HCT116 (cell line): Measurements from ENCODE around the gene EPS8L2. TPM values are rescaled to one million over a fixed set of nuclear protein-coding genes. Genes with fewer than 3 reads are reported as not detected.

Experiments used
- ATAC-seq: fragments of 200-7000 bp; cut with Tn5 transposase; 2 replicates; pipeline ENCODE4 v1.9.1; 2020; ENCODE audit warnings: mild to moderate bottlenecking, moderate library complexity
- BruUV-seq: library from RNA; stranded (reverse); fragments of 400-500 nt; replicated peaks from 2 replicates; lab custom pipeline; 2021; lab: Mats Ljungman, UMichigan
- CTCF ChIA-PET: fragments of 300-600 bp; sonication (Branson Sonifier 250); formaldehyde crosslinking; loops from one replicate; lab custom pipeline; 2021; ENCODE audit warnings: antibody characterized with exemption; lab: Charles Lee
- POLR2A ChIA-PET: fragments of 300-600, 350-600 bp; sonication (Branson Sonifier 250); formaldehyde crosslinking; loops from one replicate; lab custom pipeline; 2021; ENCODE audit warnings: antibody characterized with exemption; lab: Charles Lee
- RAD21 ChIA-PET, 2 experiments: fragments of 300-600 bp; sonication (Branson Sonifier 250); formaldehyde crosslinking; loops; one replicate each; lab custom pipeline; 2023; ENCODE audit warnings: low total read pairs in 2 of 2; ENCODE audit not compliant: uncharacterized antibody in 2 of 2, unreplicated experiment in 2 of 2, low non-redundant PET in 1 of 2; lab: Charles Lee
- DNase-seq: peaks from one replicate; pipeline ENCODE4 v3.0.0-alpha.2; 2010; ENCODE audit warnings: low read depth, low spot score
- H2AFZ ChIP-seq: fragments of 200-600 bp; shearing (Covaris generic), sonication (generic); 2 replicates; pipeline ENCODE4 v1.6.1; 2017; ENCODE audit warnings: low read depth, mixed run types, mixed read lengths, antibody characterized with exemption, low read length; ENCODE audit not compliant: poor library complexity, severe bottlenecking
- H3K27ac ChIP-seq: 2 replicates; pipeline ENCODE4 v1.5.1; 2012; ENCODE audit warnings: low read depth, low read length
- H3K27me3 ChIP-seq: fragments of 200-600 bp; sonication (generic); 2 replicates; pipeline ENCODE4 v1.6.1; 2016; ENCODE audit warnings: mixed run types, low read length, mixed read lengths; ENCODE audit not compliant: insufficient read depth
- H3K36me3 ChIP-seq, 2 experiments: fragments of 200-500 bp in 1 of 2; fragments of 200-600 bp in 1 of 2; sonication (Bioruptor generic) in 1 of 2; sonication (generic) in 1 of 2; 2 replicates each; pipeline versions ENCODE4 v1.5.1 to v1.6.1; 2014 to 2016; ENCODE audit warnings: low read length in 2 of 2, inconsistent platforms in 1 of 2, mixed read lengths in 1 of 2, mixed run types in 1 of 2; ENCODE audit not compliant: insufficient read depth in 2 of 2, control insufficient read depth in 1 of 2
- H3K4me1 ChIP-seq, 2 experiments: fragments of 200-600 bp in 1 of 2; sonication (generic) in 1 of 2; 2 replicates each; pipeline versions ENCODE4 v1.5.1 to v1.6.1; 2012 to 2017; ENCODE audit warnings: low read length in 2 of 2, inconsistent platforms in 1 of 2, mild to moderate bottlenecking in 1 of 2, mixed read lengths in 1 of 2, mixed run types in 1 of 2, moderate library complexity in 1 of 2; ENCODE audit not compliant: insufficient read depth in 2 of 2, control insufficient read depth in 1 of 2
- H3K4me2 ChIP-seq: fragments of 200-600 bp; sonication (generic); 2 replicates; pipeline ENCODE4 v1.6.1; 2017; ENCODE audit warnings: mixed run types, low read length, mixed read lengths
- H3K4me3 ChIP-seq, 2 experiments: fragments of 200-600 bp in 1 of 2; sonication (generic) in 1 of 2; replicated peaks in 1 of 2; 2 replicates each; pipeline ENCODE4 v1.5.1; 2011 to 2016; ENCODE audit warnings: low read length in 2 of 2, control low read depth in 1 of 2, low read depth in 1 of 2, mild to moderate bottlenecking in 1 of 2, mixed read lengths in 1 of 2, mixed run types in 1 of 2
- H3K79me2 ChIP-seq: fragments of 200-600 bp; sonication (generic); 2 replicates; pipeline ENCODE4 v1.6.1; 2017; ENCODE audit warnings: mild to moderate bottlenecking, mixed run types, low read length, moderate library complexity, mixed read lengths; ENCODE audit not compliant: insufficient read depth
- H3K9ac ChIP-seq: fragments of 200-600 bp; sonication (generic); 2 replicates; pipeline ENCODE4 v1.6.1; 2016; ENCODE audit warnings: low read length, mixed read lengths
- H3K9me2 ChIP-seq: fragments of 200-600 bp; sonication (generic), shearing (Covaris generic); 2 replicates; pipeline ENCODE4 v1.6.1; 2017; ENCODE audit warnings: mixed run types, mild to moderate bottlenecking, moderate library complexity; ENCODE audit not compliant: insufficient read depth
- H3K9me3 ChIP-seq, 2 experiments: fragments of 200-500 bp in 1 of 2; fragments of 200-600 bp in 1 of 2; sonication (Bioruptor generic) in 1 of 2; sonication (generic) in 1 of 2; 2 replicates each; pipeline ENCODE4 v1.6.1; 2014 to 2017; ENCODE audit warnings: low read length in 2 of 2, mixed read lengths in 2 of 2, inconsistent platforms in 1 of 2, low read depth in 1 of 2, mild to moderate bottlenecking in 1 of 2, mixed run types in 1 of 2, moderate library complexity in 1 of 2; ENCODE audit not compliant: control insufficient read depth in 1 of 2, insufficient read depth in 1 of 2
- H4K20me1 ChIP-seq: fragments of 200-600 bp; sonication (generic), shearing (Covaris generic); 2 replicates; pipeline ENCODE4 v1.6.1; 2017; ENCODE audit warnings: mixed run types, mild to moderate bottlenecking, moderate library complexity; ENCODE audit not compliant: insufficient read depth
- CBX3 ChIP-seq: IDR thresholded peaks from 2 replicates; pipeline ENCODE4 v1.6.1; 2012; ENCODE audit warnings: low read depth
- CEBPB ChIP-seq: IDR thresholded peaks from 2 replicates; pipeline ENCODE4 v1.6.1; 2012; ENCODE audit warnings: low read depth
- ELF1 ChIP-seq: IDR thresholded peaks from 2 replicates; pipeline ENCODE4 v1.6.1; 2012; ENCODE audit warnings: low read depth, borderline replicate concordance
- EZH2phosphoT487 ChIP-seq: fragments of 200-600 bp; IDR thresholded peaks from 2 replicates; pipeline ENCODE4 v1.6.1; 2018; ENCODE audit warnings: antibody characterized with exemption, borderline replicate concordance
- POLR2A ChIP-seq: IDR thresholded peaks from 2 replicates; pipeline ENCODE4 v1.7.0; 2011; ENCODE audit warnings: borderline replicate concordance; ENCODE audit not compliant: insufficient read depth, insufficient read length; ENCODE audit errors: extremely low read depth
- POLR2AphosphoS5 ChIP-seq: IDR thresholded peaks from 2 replicates; pipeline ENCODE4 v1.6.1; 2011; ENCODE audit warnings: mild to moderate bottlenecking, low read depth, low read length, moderate library complexity
- SIN3A ChIP-seq: IDR thresholded peaks from 2 replicates; pipeline ENCODE4 v1.6.1; 2012; ENCODE audit warnings: low read depth
- TCF7L2 ChIP-seq: IDR thresholded peaks from 2 replicates; pipeline ENCODE4 v1.7.0; 2011; ENCODE audit warnings: borderline replicate concordance, inconsistent platforms; ENCODE audit not compliant: insufficient read depth, insufficient read length; ENCODE audit errors: extremely low read depth
- YY1 ChIP-seq: IDR thresholded peaks from 2 replicates; pipeline ENCODE4 v1.6.1; 2011; ENCODE audit warnings: low read length, low read depth, moderate library complexity, mild to moderate bottlenecking; ENCODE audit not compliant: insufficient replicate concordance; ENCODE audit errors: extremely low read depth
- intact Hi-C: fragments of 100-400 bp; cut with micrococcal nuclease; formaldehyde crosslinking; loops from 2 replicates; pipeline ENCODE4 v1.10.0; 2022
- total RNA-seq: library from RNA; stranded (reverse); gene quantifications from one replicate; pipeline ENCODE4 v1.2.1, GENCODE V29; 2021; ENCODE audit not compliant: unreplicated experiment
- TF ChIP-seq, protein P1 (sequence below): IDR thresholded peaks from 2 replicates; pipeline ENCODE4 v1.6.1; 2012; ENCODE audit warnings: low read depth
- TF ChIP-seq, protein P2 (sequence below): IDR thresholded peaks from 2 replicates; pipeline ENCODE4 v1.6.1; 2011; ENCODE audit warnings: mild to moderate bottlenecking, low read length, moderate library complexity; ENCODE audit not compliant: insufficient replicate concordance; ENCODE audit errors: extremely low read depth
- TF ChIP-seq, protein P3 (sequence below): IDR thresholded peaks from 2 replicates; pipeline ENCODE4 v1.6.1; 2012
- TF ChIP-seq, protein P4 (sequence below): IDR thresholded peaks from 2 replicates; pipeline ENCODE4 v1.6.1; 2012

The EPS8L2 gene
- total RNA-seq, 1 experiment from 2014 or later: 157 TPM

DNA sequence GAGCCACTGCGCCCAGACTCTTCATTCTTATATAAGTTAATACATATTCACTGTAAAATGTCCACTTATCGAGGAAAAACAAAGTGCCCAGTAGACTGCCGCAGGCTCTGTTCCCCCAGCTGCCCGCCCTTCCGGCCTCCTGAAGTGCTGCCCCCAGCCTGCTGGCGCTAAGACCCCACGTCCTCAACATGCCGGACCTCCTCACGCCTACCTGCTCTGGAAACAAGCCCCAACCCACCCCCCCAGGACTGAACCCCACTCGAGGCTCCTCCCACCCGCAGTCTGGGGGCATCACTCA, 70.2 kb downstream of the EPS8L2 start (continued):
- TF ChIP-seq, protein P1, sequence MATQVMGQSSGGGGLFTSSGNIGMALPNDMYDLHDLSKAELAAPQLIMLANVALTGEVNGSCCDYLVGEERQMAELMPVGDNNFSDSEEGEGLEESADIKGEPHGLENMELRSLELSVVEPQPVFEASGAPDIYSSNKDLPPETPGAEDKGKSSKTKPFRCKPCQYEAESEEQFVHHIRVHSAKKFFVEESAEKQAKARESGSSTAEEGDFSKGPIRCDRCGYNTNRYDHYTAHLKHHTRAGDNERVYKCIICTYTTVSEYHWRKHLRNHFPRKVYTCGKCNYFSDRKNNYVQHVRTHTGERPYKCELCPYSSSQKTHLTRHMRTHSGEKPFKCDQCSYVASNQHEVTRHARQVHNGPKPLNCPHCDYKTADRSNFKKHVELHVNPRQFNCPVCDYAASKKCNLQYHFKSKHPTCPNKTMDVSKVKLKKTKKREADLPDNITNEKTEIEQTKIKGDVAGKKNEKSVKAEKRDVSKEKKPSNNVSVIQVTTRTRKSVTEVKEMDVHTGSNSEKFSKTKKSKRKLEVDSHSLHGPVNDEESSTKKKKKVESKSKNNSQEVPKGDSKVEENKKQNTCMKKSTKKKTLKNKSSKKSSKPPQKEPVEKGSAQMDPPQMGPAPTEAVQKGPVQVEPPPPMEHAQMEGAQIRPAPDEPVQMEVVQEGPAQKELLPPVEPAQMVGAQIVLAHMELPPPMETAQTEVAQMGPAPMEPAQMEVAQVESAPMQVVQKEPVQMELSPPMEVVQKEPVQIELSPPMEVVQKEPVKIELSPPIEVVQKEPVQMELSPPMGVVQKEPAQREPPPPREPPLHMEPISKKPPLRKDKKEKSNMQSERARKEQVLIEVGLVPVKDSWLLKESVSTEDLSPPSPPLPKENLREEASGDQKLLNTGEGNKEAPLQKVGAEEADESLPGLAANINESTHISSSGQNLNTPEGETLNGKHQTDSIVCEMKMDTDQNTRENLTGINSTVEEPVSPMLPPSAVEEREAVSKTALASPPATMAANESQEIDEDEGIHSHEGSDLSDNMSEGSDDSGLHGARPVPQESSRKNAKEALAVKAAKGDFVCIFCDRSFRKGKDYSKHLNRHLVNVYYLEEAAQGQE: no peak
- no peak for TF ChIP-seq YY1

DNA sequence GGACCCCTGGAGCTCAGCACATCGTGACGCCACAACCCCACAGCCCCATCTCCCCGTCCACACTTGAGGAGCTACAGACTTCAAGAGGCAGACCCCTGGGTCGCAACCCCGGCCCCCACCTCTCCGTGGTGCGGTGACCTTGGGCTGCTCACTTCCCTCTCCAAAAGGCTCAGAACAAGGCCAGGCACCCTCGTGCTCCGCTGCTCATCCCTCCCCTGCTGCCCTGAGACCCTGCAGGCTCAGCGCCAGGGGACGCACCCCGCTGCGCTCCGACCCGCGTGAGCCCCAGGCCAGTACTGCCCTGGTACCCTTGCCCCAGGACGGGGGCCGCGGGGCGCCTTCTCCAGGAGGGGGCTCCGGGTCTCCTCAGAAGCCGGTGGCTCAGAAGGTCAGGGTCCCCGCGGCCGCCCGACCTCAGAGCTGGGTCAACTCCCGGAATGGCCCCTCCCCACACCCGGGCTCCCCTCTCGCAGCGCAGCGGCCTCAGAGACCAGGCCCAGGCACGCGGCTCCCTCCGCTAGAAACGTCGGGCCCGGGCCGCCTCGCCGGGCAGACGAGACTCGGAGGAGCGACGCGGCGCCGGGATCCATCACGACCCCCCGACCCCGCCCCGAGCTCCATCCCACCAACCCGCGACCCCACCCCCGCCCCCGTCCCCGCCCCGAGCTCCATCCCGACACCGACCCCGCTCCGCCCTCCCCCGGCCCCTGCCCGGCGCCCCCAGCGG, 70.7 kb downstream of the EPS8L2 start:
- H3K27me3 ChIP-seq: no peaks in the 10 kb centered on the region
- no peaks in the 10 kb centered on the region for H3K9me3 ChIP-seq
- peak; percentile 59 for ATAC-seq
- H3K9me2 ChIP-seq: no peaks in the 10 kb centered on the region
- intact Hi-C loops: no loop called here
- TSS peak; percentile 46 for BruUV-seq
- H3K79me2 ChIP-seq: peaks cover 84% of the 10 kb centered on the region
- peak overlapping the region; percentile 89 to 90 for H3K4me3 ChIP-seq
- H3K4me1 ChIP-seq: peaks cover 15 to 32% of the 10 kb centered on the region in 2 experiments
- H3K9ac ChIP-seq: peak overlapping the region; percentile 99
- ChIA-PET POLR2A (no interaction called here), RAD21 (no interaction called here), CTCF (interaction anchor here (0.6 to 1.5 kb wide), 2 partner anchors 19 to 110 kb away, joined by 3 to 4 read pairs; no protein-coding TSS in a partner anchor)
- DNase-seq: no peak
- H3K36me3 ChIP-seq: peaks cover 7 to 21% of the 10 kb centered on the region in 2 experiments; a peak in 3 of 4 replicates
- H3K27ac ChIP-seq: peak overlapping the region; percentile 95
- peak overlapping the region; percentile 93 for H3K4me2 ChIP-seq
- H2AFZ ChIP-seq: no peak overlapping the region
- no peaks in the 10 kb centered on the region for H4K20me1 ChIP-seq
- TF ChIP-seq YY1 (no peak), EZH2phosphoT487 (no peak), POLR2A (no peak), SIN3A (no peak), TCF7L2 (no peak), CEBPB (no peak), POLR2AphosphoS5 (no peak), CBX3 (no peak), ELF1 (no peak)
- TF ChIP-seq, protein P1: no peak
- TF ChIP-seq, protein P2, sequence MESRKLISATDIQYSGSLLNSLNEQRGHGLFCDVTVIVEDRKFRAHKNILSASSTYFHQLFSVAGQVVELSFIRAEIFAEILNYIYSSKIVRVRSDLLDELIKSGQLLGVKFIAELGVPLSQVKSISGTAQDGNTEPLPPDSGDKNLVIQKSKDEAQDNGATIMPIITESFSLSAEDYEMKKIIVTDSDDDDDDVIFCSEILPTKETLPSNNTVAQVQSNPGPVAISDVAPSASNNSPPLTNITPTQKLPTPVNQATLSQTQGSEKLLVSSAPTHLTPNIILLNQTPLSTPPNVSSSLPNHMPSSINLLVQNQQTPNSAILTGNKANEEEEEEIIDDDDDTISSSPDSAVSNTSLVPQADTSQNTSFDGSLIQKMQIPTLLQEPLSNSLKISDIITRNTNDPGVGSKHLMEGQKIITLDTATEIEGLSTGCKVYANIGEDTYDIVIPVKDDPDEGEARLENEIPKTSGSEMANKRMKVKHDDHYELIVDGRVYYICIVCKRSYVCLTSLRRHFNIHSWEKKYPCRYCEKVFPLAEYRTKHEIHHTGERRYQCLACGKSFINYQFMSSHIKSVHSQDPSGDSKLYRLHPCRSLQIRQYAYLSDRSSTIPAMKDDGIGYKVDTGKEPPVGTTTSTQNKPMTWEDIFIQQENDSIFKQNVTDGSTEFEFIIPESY: no peak
- TF ChIP-seq, protein P3, sequence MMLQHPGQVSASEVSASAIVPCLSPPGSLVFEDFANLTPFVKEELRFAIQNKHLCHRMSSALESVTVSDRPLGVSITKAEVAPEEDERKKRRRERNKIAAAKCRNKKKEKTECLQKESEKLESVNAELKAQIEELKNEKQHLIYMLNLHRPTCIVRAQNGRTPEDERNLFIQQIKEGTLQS: no peak
- TF ChIP-seq, protein P4, sequence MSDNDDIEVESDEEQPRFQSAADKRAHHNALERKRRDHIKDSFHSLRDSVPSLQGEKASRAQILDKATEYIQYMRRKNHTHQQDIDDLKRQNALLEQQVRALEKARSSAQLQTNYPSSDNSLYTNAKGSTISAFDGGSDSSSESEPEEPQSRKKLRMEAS: no peak
